Ovary (tissue), 9 donors: Measurements from ENCODE around the gene B4GAT1. TPM values are rescaled to one million over a fixed set of nuclear protein-coding genes. Genes with fewer than 3 reads are reported as not detected.
"Not testable (repeated sequence)": the region's sequence is repeated elsewhere in the genome, so short reads cannot be mapped to it uniquely, and the experiment has no call there.

Experiments used
- DNase-seq, 5 donors: peaks; one replicate each; pipeline ENCODE4 v3.0.0-alpha.2; 2019 to 2020
- H3K27ac ChIP-seq, 2 donors: fragments of 200-600 bp; one replicate each; pipeline versions ENCODE4 v1.5.1 to v1.8.0; 2019 to 2022
- H3K27me3 ChIP-seq: fragments of 200-600 bp; one replicate; pipeline ENCODE4 v1.8.0; 2022
- H3K36me3 ChIP-seq: fragments of 200-600 bp; sonication (generic); one replicate; pipeline ENCODE4 v1.5.1; 2019
- H3K4me1 ChIP-seq: one replicate; pipeline ENCODE4 v1.8.1; 2013; ENCODE audit warnings: mild to moderate bottlenecking, moderate library complexity; ENCODE audit not compliant: insufficient read depth
- H3K4me3 ChIP-seq: fragments of 200-600 bp; sonication (generic); one replicate; pipeline ENCODE4 v1.5.1; 2017
- H3K9me3 ChIP-seq, 2 donors: fragments of 200-600 bp in 1 of 2; sonication (generic) in 1 of 2; one replicate each; pipeline versions ENCODE4 v1.5.1 to v1.8.1; 2013 to 2019; ENCODE audit warnings: mild to moderate bottlenecking in 1 of 2, moderate library complexity in 1 of 2
- CTCF ChIP-seq, 3 donors: fragments of 450-650 bp in 2 of 3; fragments of 200-600 bp in 1 of 3; IDR thresholded peaks; one replicate each; pipeline versions ENCODE4 v1.5.1 to v1.8.0; 2016 to 2022; ENCODE audit warnings: antibody characterized with exemption in 3 of 3, mild to moderate bottlenecking in 1 of 3
- EP300 ChIP-seq: sonication (generic); formaldehyde crosslinking; IDR thresholded peaks from one replicate; pipeline ENCODE4 v1.6.1; 2017; ENCODE audit warnings: antibody characterized with exemption
- POLR2A ChIP-seq: fragments of 450-650 bp; IDR thresholded peaks from one replicate; pipeline ENCODE4 v1.6.1; 2017; ENCODE audit warnings: antibody characterized with exemption, mild to moderate bottlenecking, moderate library complexity
- WGBS, 3 donors: extraction: QIAGEN DNeasy Blood & Tissue Kit in 1 of 3; methylation state at CpG; one replicate each; pipeline versions ENCODE4 v1.1.5 to v1.1.7; 2013 to 2017; 5-methylcytosine and 5-hydroxymethylcytosine counted together
- intact Hi-C, 4 donors: fragments of 100-400 bp; cut with DNase I; formaldehyde crosslinking; loops; one replicate each; pipeline versions ENCODE4 v1.11.0 to v1.15.1; 2022 to 2023
- polyA plus RNA-seq, 2 donors: library from polyadenylated mRNA; stranded (reverse); fragments of 200-250 nt in 1 of 2; fragments of 350-450 nt in 1 of 2; fragmentation: Illumina TruSeq in 1 of 2; extraction: RNeasy Lipid Tissue Mini Kit (QIAGEN cat#74804) in 1 of 2; gene quantifications; one replicate each; pipeline ENCODE4 v1.2.3, GENCODE V29; 2013 to 2014
- total RNA-seq, 7 donors: library from RNA; depleted of rRNA in 2 of 7; stranded (reverse); fragments of >200 nt in 2 of 7; fragmentation: NEBNext Ultra II Directional in 3 of 7; extraction: Animal tissue kit (Norgen Biotek cat#: 25700) in 3 of 7; gene quantifications; one replicate each; pipeline versions ENCODE4 v1.1.0 to v1.2.4, GENCODE V29; 2016 to 2023
- donor health status: DM: no; HTN: no; CAD: no; lungs with moderate emphysema.
- donor health status: DM: no; HTN: no; CAD: no.
- donor health status: Bipolar disorder and iron deficiency.
- donor health status: DM: yes; HTN: yes; CAD: no.
- donor health status: DM: no; HTN: no; CAD: no.
- donor health status: DM: yes; HTN: yes; CAD: no.

Gene B4GAT1
- total and polyA plus RNA-seq, 9 donors = 30.7 to 54.2 (median 39.9) TPM

GRCh38 chr11:66360406-66361073, 13.1 kb upstream of the B4GAT1 start:
- DNase-seq = peak in 1 of 5 donors; percentile 16
- intact Hi-C loops = no loop called here
- WGBS, 3 donors = 92 to 95% (median 94%) methylated on average over 15 of the region's 15 CpGs
- Histone ChIP-seq H3K4me1 (no peaks in the 10 kb centered on the region), H3K27ac (no peak overlapping the region), H3K27me3 (no peaks in the 10 kb centered on the region), H3K36me3 (no peaks in the 10 kb centered on the region), H3K9me3 (no peaks in the 10 kb centered on the region), H3K4me3 (no peak overlapping the region)
- TF ChIP-seq EP300 = no peak
- TF ChIP-seq POLR2A = no peak
- no peak for TF ChIP-seq CTCF (IDR thresholded peaks at IDR 0.05)

GRCh38 chr11:66359662-66360087, 12.2 kb upstream of the B4GAT1 start:
- DNase-seq = peak in 1 of 5 donors; percentile 17
- TF ChIP-seq POLR2A (no peak), CTCF (IDR thresholded peaks at IDR 0.05) (no peak), EP300 (no peak)
- H3K36me3 ChIP-seq = no peaks in the 10 kb centered on the region

DNA sequence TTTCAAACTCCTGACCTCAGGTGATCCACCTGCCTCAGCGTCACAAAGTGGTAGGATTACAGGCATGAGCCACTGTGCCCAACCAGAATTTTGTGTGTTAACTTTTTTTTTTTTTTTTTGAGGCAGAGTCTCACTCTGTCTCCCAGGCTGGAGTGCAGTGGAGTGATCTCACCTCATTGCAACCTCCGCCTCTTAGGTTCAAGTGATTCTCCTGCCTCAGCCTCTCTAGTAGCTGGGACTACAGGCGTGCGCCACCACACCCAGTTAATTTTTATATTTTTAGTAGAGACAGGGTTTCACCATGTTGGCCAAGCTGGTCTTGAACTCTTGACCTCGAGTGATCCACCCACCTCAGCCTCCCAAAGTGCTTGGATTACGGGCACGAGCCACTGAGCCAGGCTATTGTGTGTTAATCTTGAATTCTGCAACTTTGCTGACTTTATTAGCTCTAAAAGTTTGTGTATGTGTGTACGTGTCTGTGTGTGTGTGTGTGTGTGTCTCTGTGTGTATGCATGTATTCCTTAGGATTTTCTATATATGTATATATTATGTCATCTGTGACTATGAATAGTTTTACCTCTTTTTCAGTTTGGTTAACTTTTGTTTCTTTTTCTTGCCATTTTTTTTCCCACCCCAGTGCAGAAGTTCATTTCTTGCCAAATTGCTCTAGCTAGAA, 3.3 kb upstream of the B4GAT1 start:
- H3K4me1 ChIP-seq = peaks cover 11% of the 10 kb centered on the region
- H3K4me3 ChIP-seq, H3K36me3 ChIP-seq, H3K27ac ChIP-seq, intact Hi-C loops, H3K9me3 ChIP-seq, H3K27me3 ChIP-seq: not testable (repeated sequence)
- WGBS, 3 donors = 85 to 89% (median 88%) methylated on average over 8 of the region's 8 CpGs
- peak in 1 of 5 donors; percentile 18 for DNase-seq

More at GRCh38 chr11:66359662-66360087, 12.2 kb upstream of the B4GAT1 start:
- Histone ChIP-seq H3K4me1 (no peaks in the 10 kb centered on the region), H3K27me3 (no peaks in the 10 kb centered on the region), H3K4me3 (no peak overlapping the region), H3K9me3 (no peaks in the 10 kb centered on the region), H3K27ac (no peak overlapping the region)
- intact Hi-C loops = no loop called here
- WGBS, 3 donors = 62 to 70% (median 69%) methylated on average over 3 of the region's 3 CpGs

DNA sequence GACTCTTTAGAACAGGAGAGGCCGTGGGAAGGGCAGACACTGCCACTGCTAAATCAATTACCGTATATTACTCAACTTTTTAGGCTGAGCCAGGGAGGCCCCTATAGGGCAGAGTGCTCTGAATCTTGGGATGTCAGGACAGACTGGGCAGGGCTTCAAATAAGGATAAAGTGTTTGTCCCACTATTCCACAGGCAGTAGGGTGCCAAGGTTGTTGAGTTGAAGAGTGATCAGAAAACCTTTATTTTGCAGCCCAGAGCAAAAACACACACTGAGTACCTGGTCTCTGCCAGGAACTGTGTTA, 1.6 kb upstream of the B4GAT1 start:
- intact Hi-C loops = no loop called here
- Histone ChIP-seq H3K4me1 (peaks cover 12% of the 10 kb centered on the region), H3K27me3 (no peaks in the 10 kb centered on the region), H3K36me3 (no peaks in the 10 kb centered on the region), H3K9me3 (no peaks in the 10 kb centered on the region), H3K27ac (no peak overlapping the region), H3K4me3 (no peak overlapping the region)
- TF ChIP-seq EP300 = no peak
- no peak for TF ChIP-seq POLR2A
- TF ChIP-seq CTCF (IDR thresholded peaks at IDR 0.05) = no peak
- DNase-seq = no peak
- 70 to 77% (median 77%) methylated on average over 2 of the region's 2 CpGs for WGBS, 3 donors
